HT-29 (cell line): ENCODE measurements around the gene RPS19BP1. TPM values are rescaled to one million over a fixed set of nuclear protein-coding genes. Genes with fewer than 3 reads are reported as not detected.
A peak's percentile ranks its signal among the peaks of the same experiment; 100 is the strongest.

Experiments
- DNase-seq: peaks from one replicate; pipeline ENCODE4 v3.0.0-alpha.2; 2015; ENCODE audit warnings: low spot score
- total RNA-seq: library from RNA; depleted of rRNA; stranded (reverse); fragments of >200 nt; shearing (Covaris generic); gene quantifications from 2 replicates; pipeline ENCODE4 v1.2.3, GENCODE V29; 2014; rRNA removed

The RPS19BP1 gene, protein sequence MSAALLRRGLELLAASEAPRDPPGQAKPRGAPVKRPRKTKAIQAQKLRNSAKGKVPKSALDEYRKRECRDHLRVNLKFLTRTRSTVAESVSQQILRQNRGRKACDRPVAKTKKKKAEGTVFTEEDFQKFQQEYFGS
- total RNA-seq = 250 and 300 TPM in 2 replicates

DNA sequence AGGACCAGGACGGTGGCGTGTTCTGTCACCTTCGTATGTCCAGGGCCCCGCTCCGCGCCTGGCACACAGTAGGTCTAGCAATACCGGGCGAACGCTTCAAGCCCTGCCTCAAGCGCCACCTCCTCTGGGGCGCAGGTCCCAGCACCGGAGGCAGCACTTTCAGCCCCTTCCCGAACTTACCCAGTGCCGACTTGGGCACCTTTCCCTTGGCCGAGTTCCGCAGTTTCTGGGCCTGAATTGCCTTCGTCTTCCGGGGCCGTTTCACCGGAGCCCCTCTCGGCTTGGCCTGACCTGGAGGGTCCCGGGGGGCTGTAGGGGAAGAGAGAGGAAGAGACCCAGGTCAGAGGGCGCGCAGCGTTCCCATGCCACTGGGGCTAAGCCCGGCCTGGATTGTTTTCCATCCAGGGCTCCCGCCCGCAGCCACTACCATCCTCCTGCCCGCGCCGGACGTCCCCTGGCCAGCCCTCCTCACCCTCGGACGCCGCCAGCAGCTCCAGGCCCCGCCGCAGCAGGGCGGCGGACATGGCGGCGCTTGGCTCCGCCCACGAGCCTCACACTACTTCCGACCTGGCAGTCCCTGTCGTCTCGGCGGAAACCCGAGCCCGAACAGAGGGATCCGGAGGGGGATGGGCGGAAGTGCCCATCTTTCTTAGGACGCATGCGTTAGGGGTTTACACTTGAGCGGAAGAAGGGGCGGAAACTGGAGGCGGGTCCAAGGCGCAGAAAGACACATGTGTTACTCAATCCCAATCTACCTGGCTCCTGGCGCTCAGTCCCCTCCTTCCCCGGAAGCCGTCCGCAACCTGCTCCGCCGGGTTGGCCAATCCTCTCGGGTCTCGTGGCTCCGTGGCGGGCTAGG lies at the start of gene RPS19BP1:
TSS of gene RPS19BP1 (minus strand) at position 534 of the 859 bp plus-strand sequence. CDS start at position 524, 10 bp downstream.
- DNase-seq = peak; percentile 97

DNA sequence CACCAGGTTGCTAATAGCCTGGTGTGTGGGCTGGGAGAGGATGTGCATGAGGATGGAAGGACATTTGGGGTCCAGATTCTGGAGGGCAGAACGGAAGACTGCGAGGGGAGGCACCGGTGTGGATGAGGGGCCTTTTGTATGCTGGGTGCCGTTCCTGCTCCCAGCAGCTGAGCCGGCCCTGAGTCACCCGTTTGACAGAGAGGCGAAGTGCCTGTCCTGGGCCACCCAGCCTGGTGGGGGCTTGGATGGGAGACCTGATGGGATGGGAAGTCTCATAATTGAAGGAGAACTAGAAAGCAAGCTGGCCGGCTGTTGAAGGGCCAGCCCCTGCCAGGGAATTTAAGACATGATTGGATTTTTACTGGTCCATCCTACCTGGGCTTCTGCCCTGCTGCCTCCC lies 48.8 kb upstream of the RPS19BP1 start:
- no peak for DNase-seq

DNA sequence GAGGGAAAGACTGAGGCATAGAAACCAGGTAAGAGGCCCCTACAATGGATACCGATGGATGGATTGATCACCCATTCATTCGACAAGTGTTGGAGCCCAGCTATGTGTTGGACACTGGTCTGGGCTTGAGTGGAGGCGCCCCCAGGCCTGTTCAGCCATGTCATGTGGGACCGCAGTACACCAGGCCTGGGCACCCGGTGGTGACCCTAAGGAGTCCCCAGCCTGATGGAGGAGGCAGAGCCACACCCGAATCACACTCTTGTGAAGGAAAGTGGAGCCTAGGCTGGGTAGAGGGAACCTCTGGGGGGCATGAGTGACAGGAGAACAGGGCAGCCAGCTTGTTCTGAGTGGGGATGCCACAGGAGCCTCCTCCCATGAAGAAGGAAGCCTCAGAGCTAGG lies 48.2 kb upstream of the RPS19BP1 start:
- no peak for DNase-seq

DNA sequence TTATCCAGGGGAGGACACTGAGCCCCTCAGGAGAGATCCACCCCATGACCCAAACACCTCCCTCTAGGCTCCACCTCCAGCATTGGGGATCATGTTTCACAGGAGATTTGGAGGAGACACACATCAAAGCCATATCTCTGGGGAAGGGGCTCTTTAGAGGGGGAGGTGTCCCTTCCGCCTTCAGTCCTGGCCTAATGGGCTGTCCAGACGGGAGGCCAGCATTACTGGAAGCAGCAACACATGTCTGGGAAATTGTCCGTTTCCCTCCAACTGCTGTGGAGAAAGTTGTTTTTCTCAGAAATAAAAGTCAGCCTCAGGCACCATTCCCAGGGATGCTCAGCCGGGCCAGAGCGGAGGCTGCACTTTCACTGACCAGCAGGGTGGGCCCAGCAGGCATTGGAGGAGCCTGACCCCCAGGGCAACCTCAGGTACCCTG lies 47.5 kb upstream of the RPS19BP1 start:
- no peak for DNase-seq

DNA sequence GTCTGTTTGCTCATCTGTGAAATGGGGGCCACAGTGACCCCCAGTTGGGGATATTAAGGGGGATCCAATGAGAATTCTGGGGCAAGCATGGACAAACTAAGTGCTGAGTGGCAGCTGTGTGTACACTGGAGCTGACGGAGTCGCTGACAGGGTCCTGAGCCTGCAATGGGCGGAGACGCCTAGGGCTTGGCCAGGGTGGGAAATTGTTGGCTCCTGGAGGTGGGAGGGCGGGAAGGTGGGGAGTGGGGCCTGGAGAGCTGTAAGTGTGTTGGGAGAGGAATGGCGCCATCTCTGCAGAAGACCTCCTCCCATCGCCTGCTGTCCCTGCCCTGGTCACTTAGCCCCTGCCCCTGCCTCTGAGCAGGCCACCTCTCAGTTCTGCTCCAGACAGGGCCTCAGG lies 45.4 kb upstream of the RPS19BP1 start:
- DNase-seq = no peak

DNA sequence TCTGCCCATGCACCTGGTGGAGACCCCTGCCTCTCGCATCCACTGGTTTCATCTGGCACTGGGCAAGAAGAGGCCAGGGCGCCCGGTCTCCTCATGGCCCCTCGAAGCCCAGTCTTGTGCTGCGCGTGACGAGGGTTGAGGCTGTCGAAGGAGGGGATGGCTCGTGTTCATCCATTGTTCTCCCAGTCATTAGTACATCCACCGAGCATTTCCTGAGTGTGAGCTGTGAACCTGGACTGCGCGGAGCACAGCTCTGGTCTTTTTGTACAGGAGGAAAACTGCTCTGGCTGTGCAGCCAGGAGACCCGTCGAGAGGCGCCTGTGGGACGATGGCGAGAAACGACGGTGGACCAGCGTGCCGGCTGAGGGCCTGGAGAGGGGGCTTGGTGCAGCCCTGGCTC lies 44.8 kb upstream of the RPS19BP1 start:
- no peak for DNase-seq

DNA sequence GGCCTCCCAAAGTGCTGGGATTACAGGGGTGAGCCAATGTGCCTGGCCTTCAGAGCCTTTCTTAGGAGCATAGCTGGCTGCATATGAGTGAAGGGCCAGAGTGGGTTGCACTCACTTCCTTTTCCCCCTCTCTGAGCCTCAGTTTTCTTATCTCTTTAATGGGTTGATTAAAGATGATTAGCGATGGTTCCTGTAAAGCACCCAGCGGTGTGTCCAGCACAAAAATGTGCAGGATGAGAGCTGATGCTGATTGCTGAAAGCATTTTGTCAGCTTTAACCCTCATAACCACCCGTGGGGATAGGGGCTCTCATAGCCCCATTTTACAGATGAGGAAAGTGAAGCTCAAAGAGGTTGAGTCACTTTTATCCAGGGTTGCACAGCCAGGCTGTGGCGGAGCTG lies 43.5 kb upstream of the RPS19BP1 start:
- no peak for DNase-seq

DNA sequence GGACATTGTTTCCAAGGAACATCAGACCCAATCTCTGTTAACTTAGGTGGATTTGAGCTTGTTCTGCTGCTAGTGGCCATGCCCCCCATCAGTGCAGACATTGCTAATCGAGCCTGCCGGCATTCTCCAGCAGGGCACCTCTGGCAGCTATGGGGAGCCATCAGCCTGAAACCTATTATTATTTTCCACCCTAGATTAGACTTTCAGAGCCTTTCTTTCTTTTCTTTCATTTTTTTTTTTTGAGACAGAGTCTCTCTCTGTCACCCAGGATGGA lies 42.9 kb upstream of the RPS19BP1 start:
- DNase-seq = no peak

DNA sequence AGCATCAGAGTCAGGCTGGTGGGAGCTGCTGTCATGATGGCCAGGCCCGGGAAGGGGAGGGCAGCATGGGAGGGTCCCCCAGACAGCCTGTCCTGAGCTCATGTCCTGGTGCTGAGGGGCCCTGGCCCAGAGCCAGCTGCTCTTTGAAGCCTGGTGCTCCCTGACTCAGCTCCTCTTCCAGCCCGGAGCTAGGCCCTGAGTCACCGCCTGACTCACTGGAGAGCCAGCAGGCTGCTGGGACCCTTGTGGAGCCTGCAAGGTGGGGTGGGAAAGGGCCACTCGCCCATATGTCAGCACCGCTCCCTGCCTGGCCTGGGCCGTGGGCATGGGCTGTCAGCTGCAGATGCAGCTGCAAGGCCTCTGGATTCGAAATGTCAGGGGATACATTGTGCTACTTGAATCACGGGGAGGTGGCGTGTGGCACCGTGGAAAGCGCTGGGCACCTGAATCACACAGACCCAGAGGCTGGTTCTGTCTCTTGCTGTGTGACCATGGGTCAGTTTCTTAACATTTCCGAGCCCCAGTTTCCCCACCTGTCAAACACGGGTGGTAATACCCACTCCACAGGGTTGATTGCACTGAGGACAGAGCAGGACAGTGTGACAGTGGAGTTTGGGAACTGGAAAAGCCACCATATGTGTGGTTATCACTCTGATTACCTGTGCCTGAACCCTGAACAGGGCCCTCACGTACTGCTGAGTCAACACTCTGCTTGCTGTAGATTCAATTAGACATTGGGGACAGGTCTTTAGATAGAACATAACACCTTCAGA lies 42.4 kb upstream of the RPS19BP1 start:
- no peak for DNase-seq

DNA sequence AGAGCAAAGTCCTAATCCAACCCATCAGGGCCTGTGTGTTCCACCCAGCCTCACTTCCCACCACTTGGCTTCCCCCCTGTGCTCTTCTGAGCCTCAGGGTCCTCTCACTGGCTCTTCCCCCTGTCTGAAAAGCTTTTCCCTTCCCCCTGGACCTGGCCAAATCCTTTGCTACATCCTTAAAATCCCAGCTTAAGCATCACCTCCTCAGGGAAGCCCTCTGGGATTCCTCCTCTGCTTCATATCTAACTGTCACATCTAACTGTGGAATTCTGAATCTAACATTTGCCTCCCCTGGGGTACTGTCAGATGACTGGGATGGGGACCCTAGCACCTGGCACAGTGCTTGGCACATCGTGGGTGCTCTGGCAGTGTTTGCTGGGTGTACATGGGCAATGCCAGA lies 39.0 kb upstream of the RPS19BP1 start:
- DNase-seq = no peak

DNA sequence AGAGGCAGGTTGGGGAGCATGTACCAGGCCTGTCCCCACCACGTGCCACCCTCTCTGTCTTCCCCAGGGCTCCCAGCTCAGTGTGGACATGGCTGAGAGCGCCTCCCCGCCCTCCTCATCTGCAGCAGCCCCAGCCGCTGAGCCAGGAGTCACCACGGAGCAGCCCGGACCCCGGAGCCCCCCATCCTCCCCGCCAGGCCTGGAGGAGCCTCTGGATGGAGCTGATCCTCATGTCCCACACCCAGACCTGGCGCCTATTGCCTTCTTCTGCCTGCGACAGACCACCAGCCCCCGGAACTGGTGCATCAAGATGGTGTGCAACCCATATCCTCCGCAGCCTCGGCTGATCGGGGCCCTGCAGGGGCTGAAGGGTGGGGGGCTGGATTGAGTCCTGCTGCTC lies 38.1 kb upstream of the RPS19BP1 start, which contains the start of gene CACNA1I:
TSS of gene CACNA1I (plus strand) at position 89 of the 400 bp plus-strand sequence. CDS start at position 89, 0 bp downstream.
- no peak for DNase-seq

DNA sequence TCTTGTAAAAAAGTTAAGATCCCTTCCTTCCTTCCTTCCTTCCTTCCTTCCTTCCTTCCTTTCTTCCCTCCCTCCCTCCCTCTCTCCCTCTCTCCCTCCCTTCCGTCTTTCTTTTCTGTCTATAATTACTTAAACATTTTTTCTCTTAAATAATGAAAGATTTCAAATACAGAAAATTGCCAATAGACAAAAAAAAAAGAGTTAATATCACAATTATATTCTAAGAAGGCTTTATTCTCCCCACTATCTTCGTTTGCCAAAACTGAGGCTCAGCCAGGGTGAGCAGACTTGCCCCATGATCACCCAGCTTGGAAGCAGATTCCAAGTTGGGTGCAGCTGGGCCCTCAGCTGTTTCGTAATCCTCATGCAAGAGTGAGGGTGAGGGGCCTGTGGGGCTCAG lies 37.7 kb upstream of the RPS19BP1 start:
- DNase-seq = no peak

DNA sequence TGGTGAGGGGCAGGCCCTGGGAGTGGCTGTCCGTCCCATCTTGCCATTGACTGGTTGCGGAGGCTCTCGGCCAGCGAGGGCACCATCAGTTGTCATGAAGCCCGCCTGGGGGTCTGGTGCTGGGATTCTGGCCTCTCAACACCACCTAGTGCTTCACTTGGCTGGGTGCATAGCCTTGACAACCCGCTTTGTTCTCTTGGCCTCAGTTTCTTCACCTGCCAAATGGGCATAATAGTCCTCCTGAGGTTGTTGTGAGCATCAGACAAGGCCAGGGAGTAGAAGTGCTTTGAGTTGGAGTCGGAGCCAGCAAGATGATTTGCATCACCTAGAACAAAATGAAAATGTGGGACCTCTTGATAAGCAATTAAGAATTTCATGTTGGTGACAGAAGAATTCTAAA lies 36.5 kb upstream of the RPS19BP1 start:
- DNase-seq = no peak

DNA sequence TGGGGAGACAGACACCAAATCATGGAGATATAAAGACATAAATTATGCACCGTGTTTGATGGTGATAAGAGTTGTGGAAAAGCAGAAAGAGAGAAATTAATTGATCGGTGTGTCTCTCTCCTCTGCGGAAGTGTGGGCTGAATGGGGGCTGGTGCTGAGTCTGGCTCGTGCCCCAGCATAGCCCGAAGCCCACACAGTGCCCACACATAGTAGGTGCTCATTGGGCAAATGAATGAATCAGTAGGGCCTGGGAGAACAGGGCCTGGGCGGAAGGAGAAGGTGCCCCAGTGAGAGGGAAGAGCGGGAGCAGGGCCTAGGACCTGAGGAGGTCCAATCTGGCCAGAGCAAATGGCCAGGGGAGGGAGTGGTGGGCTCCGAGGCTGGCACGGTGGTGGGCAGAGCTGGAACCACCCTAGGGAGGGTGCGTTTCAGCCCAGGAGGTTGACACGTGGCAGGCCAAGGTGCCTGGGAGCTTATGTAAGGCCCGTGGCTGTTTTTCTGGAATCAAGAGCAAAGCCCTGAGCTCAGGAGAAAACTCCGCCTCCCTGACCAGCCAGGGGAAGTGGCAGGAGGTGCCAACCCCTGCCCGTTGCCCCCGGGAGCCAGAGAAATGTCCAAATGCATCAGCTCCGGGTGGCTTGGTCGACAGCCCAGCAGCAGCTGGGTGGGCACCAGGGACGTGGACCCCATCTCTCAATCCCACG lies 35.9 kb upstream of the RPS19BP1 start:
- no peak for DNase-seq

DNA sequence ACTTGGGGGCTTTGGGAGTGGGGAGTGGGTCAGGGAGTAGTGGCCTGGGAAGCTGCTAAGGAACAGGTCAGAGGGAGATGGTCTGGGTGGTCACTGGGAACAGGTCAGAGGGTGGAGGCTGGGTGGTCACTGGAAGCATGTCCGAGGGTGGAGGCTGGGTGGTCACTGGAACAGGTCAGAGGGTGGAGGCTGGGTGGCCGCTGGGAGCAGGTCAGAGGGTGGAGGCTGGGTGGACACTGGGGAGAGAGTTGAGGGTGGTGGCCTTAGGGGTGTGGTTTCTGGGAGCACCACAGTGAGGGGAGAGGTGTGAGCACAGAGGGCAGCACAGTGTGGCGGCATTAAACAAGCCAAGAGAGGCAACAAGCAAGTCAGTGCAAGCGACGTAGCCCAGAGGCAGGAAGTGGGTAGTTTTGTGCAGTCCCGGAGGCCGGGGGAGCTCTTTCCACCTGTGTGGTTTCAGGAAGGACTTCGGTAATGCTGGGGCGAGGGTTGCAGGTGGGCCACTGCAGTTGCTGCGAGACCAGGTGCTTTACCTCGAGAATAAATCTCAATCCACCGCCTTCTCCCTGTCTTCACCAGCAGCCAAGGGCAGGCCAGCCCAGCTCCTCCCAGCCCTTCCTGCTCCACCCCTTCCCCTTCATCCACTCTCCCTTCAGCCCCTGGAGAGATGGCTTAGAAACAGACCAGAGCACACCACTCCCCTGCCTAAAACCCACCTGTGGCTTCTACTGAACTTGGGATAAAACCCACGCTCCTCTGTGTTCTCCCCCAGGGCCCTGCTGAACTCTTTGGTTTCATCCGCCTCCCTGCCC lies 34.8 kb upstream of the RPS19BP1 start:
- no peak for DNase-seq

DNA sequence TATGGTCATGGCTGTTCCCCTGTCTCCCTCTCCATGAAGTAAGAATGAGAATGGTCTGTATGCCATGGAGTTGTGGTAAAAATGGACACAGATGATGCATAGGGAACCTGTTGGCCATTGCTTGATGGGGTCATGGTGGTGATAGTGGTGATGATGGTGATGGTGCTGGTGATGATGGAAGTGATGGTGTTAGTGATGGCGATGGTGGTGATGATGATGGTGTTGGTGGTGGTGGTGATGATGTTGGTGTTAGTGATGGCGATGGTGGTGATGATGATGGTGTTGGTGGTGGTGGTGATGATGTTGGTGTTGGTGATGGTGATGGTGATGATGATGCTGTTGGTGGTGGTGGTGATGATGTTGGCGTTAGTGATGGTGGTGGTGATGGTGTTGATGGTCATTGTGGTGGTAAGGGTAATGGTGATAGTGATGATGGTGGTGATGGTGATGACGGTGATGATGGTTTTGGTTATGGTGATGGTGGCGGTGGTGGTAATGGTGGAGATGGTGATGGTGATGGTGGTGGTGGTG lies 32.9 kb upstream of the RPS19BP1 start:
- DNase-seq = no peak

DNA sequence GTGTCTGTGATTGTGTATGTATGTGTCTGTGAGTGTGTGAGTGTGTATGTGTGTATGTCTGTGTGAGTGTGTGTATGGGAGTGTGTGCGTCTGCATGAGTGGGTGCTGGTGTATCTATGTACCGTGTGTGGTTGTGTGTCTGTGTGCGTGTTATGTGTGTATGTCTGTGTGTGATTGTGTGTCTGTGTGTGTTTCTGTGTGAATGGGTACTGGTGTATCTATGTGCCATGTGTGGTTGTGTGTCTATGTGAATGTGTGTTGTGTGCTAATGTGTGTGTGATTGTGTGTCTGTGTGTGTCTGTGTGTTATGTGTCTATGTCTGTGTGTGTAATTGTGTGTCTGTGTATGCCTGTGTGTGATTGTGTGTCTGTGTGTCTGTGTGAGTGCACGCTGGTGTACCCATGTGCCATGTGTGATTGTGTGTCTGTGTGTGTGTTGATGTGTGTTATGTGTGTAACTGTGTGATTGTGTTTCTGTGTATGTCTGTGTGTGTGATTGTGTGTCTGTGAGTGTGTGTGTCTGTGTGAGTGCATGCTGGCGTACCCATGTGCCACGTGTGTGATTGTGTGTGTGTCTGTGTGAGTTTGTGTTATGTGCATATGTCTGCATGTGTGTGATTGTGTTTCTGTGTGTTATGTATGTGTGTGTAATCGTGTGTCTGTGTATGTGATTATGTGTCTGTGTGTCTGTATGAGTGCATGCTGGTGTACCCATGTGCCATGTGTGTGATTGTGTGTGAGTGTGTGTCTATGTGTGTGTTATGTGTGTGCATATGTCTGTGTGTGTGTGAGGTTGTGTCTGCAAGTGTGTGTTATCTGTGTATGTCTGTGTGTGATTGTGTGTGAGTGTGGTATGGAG lies 31.3 kb upstream of the RPS19BP1 start:
- DNase-seq = no peak

DNA sequence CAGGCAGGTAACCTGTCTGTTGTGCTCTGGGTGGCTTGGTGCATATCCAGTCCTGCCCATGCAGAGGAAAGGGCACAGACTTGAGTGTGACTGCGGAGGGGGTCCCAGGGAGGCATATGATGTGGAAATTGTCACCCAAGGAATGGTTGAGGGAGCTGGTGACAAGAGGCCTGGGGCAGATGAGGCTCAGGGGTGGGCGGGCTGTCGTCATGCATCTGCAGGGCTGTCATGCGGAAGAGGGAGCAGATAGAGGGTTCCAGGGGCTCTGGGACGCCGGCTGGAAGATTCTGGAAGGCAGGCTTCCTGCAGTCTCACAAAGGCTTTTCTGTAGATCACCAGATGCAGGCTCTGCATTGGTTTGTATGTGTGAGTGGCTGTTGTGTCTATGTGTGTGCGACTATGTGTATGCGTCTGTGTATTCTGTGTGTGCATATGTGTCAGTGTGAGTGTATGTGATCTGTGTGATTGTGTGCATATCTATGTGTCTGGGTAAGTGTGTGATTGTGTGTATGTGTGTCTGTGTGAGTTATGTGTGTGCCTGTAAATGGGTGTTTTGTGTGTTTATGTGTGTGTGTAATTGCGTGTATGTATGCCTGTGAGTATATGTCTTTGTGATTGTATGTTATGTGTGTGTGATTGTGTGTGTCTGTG lies 30.4 kb upstream of the RPS19BP1 start:
- DNase-seq = no peak

DNA sequence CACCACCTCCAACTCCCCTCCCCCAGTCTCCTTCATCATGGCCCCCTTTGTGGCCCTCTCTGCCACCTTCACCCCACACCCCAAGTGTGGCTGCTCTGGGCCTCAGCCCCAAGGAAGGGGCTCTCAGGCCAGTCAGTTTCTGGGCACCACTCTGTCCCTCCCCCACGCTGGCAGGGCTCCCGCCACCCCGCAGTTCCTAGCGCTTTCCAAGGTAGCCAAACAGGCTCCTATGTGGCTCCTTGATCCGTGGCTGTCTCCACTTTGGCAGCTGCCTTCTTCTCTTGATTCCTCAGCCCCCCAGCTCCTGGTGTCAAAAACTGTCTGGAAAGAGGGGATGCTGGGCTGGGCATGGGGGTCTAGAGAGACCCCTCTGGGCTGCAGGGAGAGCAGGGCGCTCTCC lies 27.6 kb upstream of the RPS19BP1 start:
- no peak for DNase-seq
